SIG-M5 treated with dmso at 0.1 percent for 504 hours (cell line): ENCODE measurements around the gene FAM162A.
A peak's percentile ranks its signal among the peaks of the same experiment; 100 is the strongest.

ENCODE experiments used
- DNase-seq: peaks from one replicate; lab custom pipeline; 2025; ENCODE audit not compliant: unreplicated experiment; lab: John Stamatoyannopoulos, UW

FAM162A gene

DNA sequence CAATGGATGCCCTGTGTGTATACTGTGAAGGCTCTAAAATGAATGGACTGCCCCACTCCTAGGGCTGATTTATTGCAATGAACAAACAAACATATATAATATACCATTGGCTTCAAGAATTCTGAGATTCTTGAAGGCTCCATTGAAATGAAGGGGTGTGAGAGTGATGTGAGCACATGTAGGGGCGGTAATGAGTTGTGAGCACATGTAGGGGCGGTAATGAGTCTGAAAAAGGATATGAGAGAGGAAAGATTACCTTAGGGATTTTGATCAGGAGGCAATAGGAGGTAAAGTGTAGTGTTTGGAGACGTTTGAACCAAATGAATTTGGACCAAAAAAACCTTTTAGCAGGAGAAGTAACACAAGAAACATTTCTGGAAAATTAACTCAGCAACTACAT lies 3.7 kb downstream of the FAM162A start:
- no peak for DNase-seq

- DNase-seq: no peak
Measured at GRCh38 chr3:122389197-122389596, 5.2 kb downstream of the FAM162A start.

- DNase-seq: no peak
Measured at GRCh38 chr3:122389892-122390291, 5.9 kb downstream of the FAM162A start.

DNA sequence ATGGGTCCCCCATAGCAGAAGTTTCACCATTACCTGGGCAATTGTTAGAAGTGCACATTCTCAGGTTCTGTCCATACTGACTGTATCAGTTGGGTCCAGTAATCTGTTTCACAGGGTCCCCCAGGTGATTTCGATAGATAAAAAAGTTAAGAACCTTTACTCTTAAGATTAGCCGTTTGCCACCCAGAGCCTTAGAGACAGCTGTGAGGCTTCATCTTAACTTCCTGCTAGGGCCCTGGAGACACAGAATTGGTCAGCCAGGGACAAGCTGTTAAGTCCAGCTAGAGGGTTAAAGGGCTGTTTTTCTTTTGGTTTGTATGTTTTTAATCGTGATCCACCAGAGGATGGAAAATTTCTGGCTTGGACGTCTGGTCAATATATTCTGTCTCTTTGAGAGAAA lies 6.7 kb downstream of the FAM162A start:
- DNase-seq: no peak

- DNase-seq: no peak
Measured at GRCh38 chr3:122391681-122392446, 7.9 kb downstream of the FAM162A start.

GRCh38 chr3:122392868-122393844 lies 9.2 kb downstream of the FAM162A start:
- DNase-seq: peak; percentile 73

DNA sequence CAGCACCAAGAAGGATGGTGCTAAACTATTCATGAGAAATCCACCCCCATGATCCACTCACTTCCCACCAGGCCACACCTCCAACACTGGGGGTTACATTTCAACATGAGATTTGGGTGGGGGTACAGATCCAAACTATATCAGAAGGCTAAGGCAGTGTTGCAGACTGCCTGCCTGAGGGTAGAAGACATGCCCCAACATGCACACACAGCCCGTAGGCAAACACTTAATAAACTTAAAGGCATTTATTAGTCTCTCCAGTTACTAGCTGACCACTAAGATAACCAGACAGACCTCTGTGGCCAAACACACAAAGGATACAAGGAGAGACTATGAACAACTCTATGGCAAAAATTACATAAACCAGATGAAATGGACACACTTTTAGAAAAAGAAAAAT lies 10.2 kb downstream of the FAM162A start:
- DNase-seq: no peak

GRCh38 chr3:122395582-122395981 lies 11.6 kb downstream of the FAM162A start:
- no peak for DNase-seq

GRCh38 chr3:122396511-122396910 lies 12.5 kb downstream of the FAM162A start:
- DNase-seq: no peak

DNA sequence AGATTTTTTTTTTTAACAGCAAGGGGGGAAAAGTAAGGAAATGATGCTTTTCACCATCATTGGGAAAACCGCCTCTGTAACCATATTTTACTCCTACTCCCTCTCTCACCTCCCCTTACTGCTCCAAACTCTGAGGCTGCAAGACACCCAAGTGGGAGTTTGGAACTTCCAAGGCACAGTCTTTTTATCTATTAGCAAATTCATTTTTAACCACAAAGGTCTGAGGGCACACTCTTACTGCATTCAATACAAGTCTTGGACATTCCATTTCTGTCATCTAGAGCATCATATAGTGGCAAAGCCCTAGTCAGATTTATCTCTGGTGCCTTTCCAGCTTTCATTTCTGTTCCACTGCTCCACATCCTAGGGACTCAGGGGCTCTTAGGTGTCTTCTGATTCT lies 13.2 kb downstream of the FAM162A start:
- no peak for DNase-seq

- DNase-seq: no peak
Measured at GRCh38 chr3:122398920-122399319, 14.9 kb downstream of the FAM162A start.

- no peak for DNase-seq
Measured at GRCh38 chr3:122403489-122403888, 19.5 kb downstream of the FAM162A start.

- no peak for DNase-seq
Measured at GRCh38 chr3:122405015-122405414, 21.0 kb downstream of the FAM162A start.

- DNase-seq: peak; percentile 9
Measured at GRCh38 chr3:122406198-122406597, 22.2 kb downstream of the FAM162A start.

GRCh38 chr3:122407946-122408345 lies 24.0 kb downstream of the FAM162A start:
- DNase-seq: no peak

- DNase-seq: no peak
Measured at GRCh38 chr3:122409446-122409845, 25.5 kb downstream of the FAM162A start.

GRCh38 chr3:122410111-122410510 lies 26.1 kb downstream of the FAM162A start:
- no peak for DNase-seq

DNA sequence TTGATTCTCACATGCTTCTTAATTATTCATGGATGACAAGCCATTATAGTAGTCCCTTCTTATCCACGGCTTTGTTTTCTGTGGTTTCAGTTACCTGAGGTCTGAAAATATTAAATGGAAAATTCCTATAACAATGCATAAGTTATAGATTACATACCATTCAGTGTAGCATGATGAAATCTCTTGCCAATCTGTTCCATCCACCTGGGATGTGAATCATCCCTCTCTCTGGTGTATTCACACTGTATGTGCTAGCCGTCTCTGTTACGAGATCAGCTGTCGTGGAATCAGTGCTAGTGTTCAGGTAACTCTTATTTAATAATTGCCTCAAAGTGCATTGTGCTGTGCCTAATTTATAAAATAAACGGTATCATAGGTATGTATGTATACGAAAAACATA lies 26.7 kb downstream of the FAM162A start:
- no peak for DNase-seq

DNA sequence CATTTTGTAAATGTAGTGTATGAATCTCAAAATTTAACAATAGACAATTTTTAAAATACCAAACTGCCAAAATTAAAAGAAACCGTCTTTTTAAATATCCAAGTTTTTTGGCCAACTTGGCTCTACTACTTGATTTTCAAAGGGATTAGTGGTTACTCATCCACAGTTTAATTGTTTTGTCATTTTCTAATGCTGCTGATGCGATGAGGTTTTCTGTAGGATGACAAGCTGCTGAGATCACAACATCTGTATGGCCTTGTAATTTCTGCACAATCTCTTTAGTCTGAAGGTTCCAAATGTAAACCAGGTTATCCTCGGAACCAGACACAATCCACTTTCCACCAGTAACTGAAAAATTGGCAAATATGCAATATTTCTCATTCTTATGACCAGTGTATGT lies 30.4 kb downstream of the FAM162A start:
- DNase-seq: no peak

GRCh38 chr3:122415104-122415744 lies 31.2 kb downstream of the FAM162A start:
- no peak for DNase-seq
